Natural killer cell (primary cell): ENCODE results near the gene SLC15A3. TPM values are rescaled to one million over a fixed set of nuclear protein-coding genes. Genes with fewer than 3 reads are reported as not detected.

Experiments
- ATAC-seq, 3 donors: fragments of 150-1000 bp in 2 of 3; fragments of 200-7000 bp in 1 of 3; cut with Tn5 transposase; 1 replicate in 1 of 3; 2 replicates in 2 of 3; pipeline ENCODE4 v1.10.0; 2021; ENCODE audit warnings: mild to moderate bottlenecking in 2 of 3, moderate library complexity in 2 of 3
- DNase-seq, 2 donors: peaks; one replicate each; pipeline versions ENCODE4 v3.0.0 to v3.0.0-alpha.2; 2013 to 2021; ENCODE audit warnings: mixed read lengths in 1 of 2
- H3K27ac ChIP-seq: one replicate; pipeline ENCODE4 v1.5.1; 2013; ENCODE audit warnings: mild to moderate bottlenecking, low read length
- H3K27me3 ChIP-seq: one replicate; pipeline ENCODE4 v1.6.1; 2013; ENCODE audit warnings: low read length; ENCODE audit not compliant: control insufficient read depth, insufficient read depth
- H3K36me3 ChIP-seq: one replicate; pipeline ENCODE4 v1.6.1; 2013; ENCODE audit warnings: low read length; ENCODE audit not compliant: control insufficient read depth, insufficient read depth
- H3K4me1 ChIP-seq: one replicate; pipeline ENCODE4 v1.6.1; 2013; ENCODE audit warnings: low read length; ENCODE audit not compliant: control insufficient read depth, insufficient read depth
- H3K4me3 ChIP-seq: one replicate; pipeline ENCODE4 v1.5.1; 2013; ENCODE audit warnings: low read length
- H3K9me3 ChIP-seq: one replicate; pipeline ENCODE4 v1.6.1; 2013; ENCODE audit warnings: low read length; ENCODE audit not compliant: control insufficient read depth, insufficient read depth
- H3K27ac Mint-ChIP-seq, 2 donors: one replicate each; pipeline ENCODE4 v1.8.0; 2022; ENCODE audit warnings: mild to moderate bottlenecking in 2 of 2, mixed read lengths in 2 of 2, moderate library complexity in 1 of 2
- H3K27me3 Mint-ChIP-seq, 2 donors: one replicate each; pipeline ENCODE4 v1.8.0; 2022; ENCODE audit warnings: low read depth in 2 of 2, mixed read lengths in 2 of 2
- H3K36me3 Mint-ChIP-seq: one replicate; pipeline ENCODE4 v1.8.0; 2022; ENCODE audit warnings: mixed read lengths
- H3K4me1 Mint-ChIP-seq, 2 donors: one replicate each; pipeline ENCODE4 v1.8.0; 2022; ENCODE audit warnings: mixed read lengths in 2 of 2
- H3K4me3 Mint-ChIP-seq: one replicate; pipeline ENCODE4 v1.8.0; 2022; ENCODE audit warnings: mild to moderate bottlenecking, moderate library complexity, mixed read lengths
- H3K9me3 Mint-ChIP-seq, 2 donors: one replicate each; pipeline ENCODE4 v1.8.0; 2022; ENCODE audit warnings: mixed read lengths in 2 of 2
- whole genome bisulfite sequencing: methylation state at CpG from one replicate; pipeline ENCODE4 v1.1.7; 2013; ENCODE audit warnings: missing lambda C conversion rate; ENCODE audit not compliant: insufficient coverage; 5-methylcytosine and 5-hydroxymethylcytosine counted together
- intact Hi-C: fragments of 100-400 bp; cut with micrococcal nuclease; formaldehyde crosslinking; loops from one replicate; pipeline ENCODE4 v1.14.2; 2022
- total RNA-seq, 4 donors: library from RNA; stranded (reverse); fragments of 120-200 nt in 1 of 4; gene quantifications; one replicate each; pipeline versions ENCODE4 v1.2.3 to v1.2.4, GENCODE V29; 2013 to 2022
- TF ChIP-seq, protein P1 (sequence below): fragments of 200-600 bp; IDR thresholded peaks from one replicate; pipeline ENCODE4 v1.8.0; 2022; ENCODE audit warnings: antibody characterized with exemption

The SLC15A3 gene
- total RNA-seq, 3 donors from 2014 or later (not counting 1 experiment from before 2014, with no cell fraction given): 11.6 to 26.5 (median 20.1) TPM

DNA sequence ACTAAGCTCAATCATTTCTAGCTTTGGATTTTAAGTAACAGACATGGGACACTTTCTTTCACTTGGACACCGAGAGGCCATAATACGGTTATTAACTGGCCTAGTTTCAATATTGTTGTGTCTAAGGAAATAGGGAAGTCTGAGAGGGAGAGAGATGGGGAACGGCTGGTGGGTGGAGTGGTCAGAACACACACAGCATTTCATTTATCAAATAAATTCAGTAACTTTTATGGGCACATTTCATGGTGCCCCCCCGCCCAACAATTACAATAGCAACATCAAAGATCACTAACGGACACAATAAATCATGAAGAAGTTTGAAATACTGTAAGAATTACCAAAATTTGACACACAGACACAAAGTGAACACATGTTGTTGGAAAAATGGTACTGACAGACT lies 56.3 kb downstream of the SLC15A3 start:
- Histone ChIP-seq H3K4me3 (no peak overlapping the region), H3K9me3 (no peaks in the 10 kb centered on the region), H3K27me3 (no peaks in the 10 kb centered on the region), H3K27ac (no peak overlapping the region), H3K4me1 (peaks cover under 1% of the 10 kb centered on the region), H3K36me3 (peaks cover 66% of the 10 kb centered on the region)
- peaks cover 39% of the 10 kb centered on the region for H3K36me3 Mint-ChIP-seq
- TF ChIP-seq, protein P1, sequence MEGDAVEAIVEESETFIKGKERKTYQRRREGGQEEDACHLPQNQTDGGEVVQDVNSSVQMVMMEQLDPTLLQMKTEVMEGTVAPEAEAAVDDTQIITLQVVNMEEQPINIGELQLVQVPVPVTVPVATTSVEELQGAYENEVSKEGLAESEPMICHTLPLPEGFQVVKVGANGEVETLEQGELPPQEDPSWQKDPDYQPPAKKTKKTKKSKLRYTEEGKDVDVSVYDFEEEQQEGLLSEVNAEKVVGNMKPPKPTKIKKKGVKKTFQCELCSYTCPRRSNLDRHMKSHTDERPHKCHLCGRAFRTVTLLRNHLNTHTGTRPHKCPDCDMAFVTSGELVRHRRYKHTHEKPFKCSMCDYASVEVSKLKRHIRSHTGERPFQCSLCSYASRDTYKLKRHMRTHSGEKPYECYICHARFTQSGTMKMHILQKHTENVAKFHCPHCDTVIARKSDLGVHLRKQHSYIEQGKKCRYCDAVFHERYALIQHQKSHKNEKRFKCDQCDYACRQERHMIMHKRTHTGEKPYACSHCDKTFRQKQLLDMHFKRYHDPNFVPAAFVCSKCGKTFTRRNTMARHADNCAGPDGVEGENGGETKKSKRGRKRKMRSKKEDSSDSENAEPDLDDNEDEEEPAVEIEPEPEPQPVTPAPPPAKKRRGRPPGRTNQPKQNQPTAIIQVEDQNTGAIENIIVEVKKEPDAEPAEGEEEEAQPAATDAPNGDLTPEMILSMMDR: no peak
- H3K27ac Mint-ChIP-seq: no peak overlapping the region
- ATAC-seq: no peak
- H3K9me3 Mint-ChIP-seq: no peaks in the 10 kb centered on the region
- H3K27me3 Mint-ChIP-seq: no peaks in the 10 kb centered on the region
- DNase-seq: no peak
- peaks cover 0 to 5% of the 10 kb centered on the region in 2 donors for H3K4me1 Mint-ChIP-seq
- intact Hi-C loops: no loop called here
- WGBS: 87% methylated on average over 2 of the region's 5 CpGs
- no peak overlapping the region for H3K4me3 Mint-ChIP-seq

DNA sequence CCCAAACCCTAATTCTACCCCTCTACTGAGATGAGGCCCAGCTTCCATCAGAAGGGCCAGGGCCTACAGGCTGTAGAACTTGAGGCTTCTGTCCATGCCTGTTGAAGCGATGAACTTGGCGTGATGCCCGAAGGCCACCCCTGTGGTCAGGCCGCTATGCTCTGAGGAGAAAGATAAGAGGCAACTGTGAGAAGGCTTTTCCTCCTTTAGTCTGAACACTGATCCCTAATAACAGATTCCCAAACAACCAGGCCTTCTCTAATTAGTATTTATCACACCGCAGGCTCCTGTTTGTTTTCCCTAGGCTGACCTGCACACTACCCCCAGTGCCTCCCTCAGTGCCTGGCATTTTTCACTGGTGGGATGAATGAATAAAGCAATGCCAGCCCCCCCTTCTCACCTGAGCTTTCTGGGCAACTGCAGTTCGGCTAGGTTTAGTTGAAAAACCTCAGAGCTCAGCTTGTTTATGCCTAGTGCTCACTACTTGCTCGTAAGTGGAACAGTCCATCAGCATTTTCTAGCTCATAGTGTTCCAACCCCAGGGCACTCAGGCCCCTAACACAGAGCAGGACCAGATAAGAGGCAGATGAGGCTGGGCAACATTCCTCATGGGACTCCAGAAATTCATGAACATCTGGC lies 60.8 kb downstream of the SLC15A3 start:
- peaks cover 2 to 12% of the 10 kb centered on the region in 2 donors for H3K4me1 Mint-ChIP-seq
- H3K4me1 ChIP-seq: peaks cover 4% of the 10 kb centered on the region
- no peaks in the 10 kb centered on the region for H3K9me3 ChIP-seq
- TF ChIP-seq, protein P1: no peak
- no peaks in the 10 kb centered on the region for H3K27me3 Mint-ChIP-seq
- 55% methylated on average over 7 of the region's 7 CpGs for WGBS
- no peaks in the 10 kb centered on the region for H3K9me3 Mint-ChIP-seq
- DNase-seq (no peak), ATAC-seq (no peak)
- H3K36me3 Mint-ChIP-seq: peaks cover 18% of the 10 kb centered on the region
- intact Hi-C loops: no loop called here
- H3K27me3 ChIP-seq: no peaks in the 10 kb centered on the region
- H3K27ac ChIP-seq: no peak overlapping the region
- H3K27ac Mint-ChIP-seq: peak overlapping the region; percentile 38 to 53
- no peak overlapping the region for H3K4me3 ChIP-seq
- no peak overlapping the region for H3K4me3 Mint-ChIP-seq
- H3K36me3 ChIP-seq: peaks cover 29% of the 10 kb centered on the region

DNA sequence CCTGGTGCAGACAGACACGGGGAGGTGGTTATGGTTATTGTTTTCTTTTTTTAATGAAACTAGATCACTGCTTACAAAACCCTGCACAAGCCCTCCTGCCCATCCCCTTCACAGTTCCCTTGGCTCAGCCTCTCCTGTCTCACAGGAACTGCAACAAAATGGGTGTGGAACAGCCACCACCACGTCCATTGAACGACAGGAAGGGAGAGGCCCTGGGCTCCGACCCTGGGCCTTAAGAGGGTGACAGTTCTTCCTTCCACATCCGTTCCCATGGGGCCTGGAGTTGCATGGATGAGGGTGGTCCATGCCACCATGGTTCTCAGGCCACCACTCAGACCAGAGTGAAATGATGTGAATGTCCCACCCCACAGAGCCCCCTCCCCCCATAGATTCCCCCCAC lies 61.3 kb downstream of the SLC15A3 start:
- Histone ChIP-seq H3K4me1 (peaks cover 4% of the 10 kb centered on the region), H3K27ac (no peak overlapping the region), H3K9me3 (no peaks in the 10 kb centered on the region), H3K27me3 (no peaks in the 10 kb centered on the region), H3K4me3 (no peak overlapping the region), H3K36me3 (peaks cover 24% of the 10 kb centered on the region)
- 52% methylated on average over 4 of the region's 5 CpGs for WGBS
- TF ChIP-seq, protein P1: no peak
- no peaks in the 10 kb centered on the region for H3K9me3 Mint-ChIP-seq
- peaks cover 13% of the 10 kb centered on the region for H3K36me3 Mint-ChIP-seq
- H3K4me3 Mint-ChIP-seq: no peak overlapping the region
- no peaks in the 10 kb centered on the region for H3K27me3 Mint-ChIP-seq
- H3K27ac Mint-ChIP-seq: no peak overlapping the region
- ATAC-seq (no peak), DNase-seq (no peak)
- peaks cover 7 to 12% of the 10 kb centered on the region in 2 donors for H3K4me1 Mint-ChIP-seq
- intact Hi-C loops: no loop called here

DNA sequence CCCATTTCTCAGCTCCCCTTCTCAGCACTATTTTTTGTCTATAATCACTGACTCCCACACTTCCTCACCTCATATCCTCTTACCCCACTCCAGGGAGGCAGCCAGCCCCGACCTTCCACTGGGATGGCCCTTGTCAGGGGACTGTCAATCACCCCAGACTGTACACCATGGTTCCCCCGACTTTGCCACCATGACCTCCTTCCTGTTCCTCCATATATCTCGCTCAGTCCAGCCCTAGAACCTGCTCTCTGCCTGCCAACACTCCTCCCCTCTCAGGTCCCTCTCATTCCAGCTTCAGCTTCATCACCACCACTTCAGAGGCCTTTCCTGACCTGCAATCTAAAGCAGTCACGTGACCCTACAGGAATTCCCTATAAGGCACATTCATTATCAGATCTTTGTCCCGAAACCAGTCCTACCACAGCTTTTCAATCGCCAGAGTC lies 62.1 kb downstream of the SLC15A3 start:
- Mint-ChIP-seq H3K36me3 (peaks cover 7% of the 10 kb centered on the region), H3K9me3 (no peaks in the 10 kb centered on the region), H3K4me1 (peaks cover 7 to 12% of the 10 kb centered on the region in 2 donors), H3K27ac (peak overlapping the region in 1 of 2 donors; percentile 23), H3K4me3 (no peak overlapping the region), H3K27me3 (no peaks in the 10 kb centered on the region)
- Histone ChIP-seq H3K4me3 (no peak overlapping the region), H3K4me1 (peaks cover 4% of the 10 kb centered on the region), H3K27me3 (no peaks in the 10 kb centered on the region), H3K9me3 (no peaks in the 10 kb centered on the region), H3K27ac (no peak overlapping the region), H3K36me3 (peaks cover 17% of the 10 kb centered on the region)
- 59% methylated on average over 6 of the region's 6 CpGs for WGBS
- intact Hi-C loops: no loop called here
- no peak for DNase-seq
- no peak for ATAC-seq
- TF ChIP-seq, protein P1: no peak
